ENCODE results near the gene HPCAL1. TPM values are rescaled to one million over a fixed set of nuclear protein-coding genes. Genes with fewer than 3 reads are reported as not detected.

HPCAL1 gene
- total RNA-seq, 1 donor from 2014 or later = 401 TPM

- no peak overlapping the region for H3K27ac ChIP-seq
- no peak overlapping the region for H3K4me3 ChIP-seq
- DNase-seq (ENCODE audit: low spot score in 2 of 2) = no peak
- H3K4me1 ChIP-seq = peaks cover 0 to 3% of the 10 kb centered on the region in 2 donors
- no peak for TF ChIP-seq CTCF (IDR thresholded peaks at IDR 0.05)
- H3K9me3 ChIP-seq = no peaks in the 10 kb centered on the region
- H3K36me3 ChIP-seq = no peaks in the 10 kb centered on the region
- intact Hi-C loops (cut with DNase I) = no loop called here
- H3K27me3 ChIP-seq = no peaks in the 10 kb centered on the region
Measured at GRCh38 chr2:10388954-10389560, 86.4 kb downstream of the HPCAL1 start.

- Histone ChIP-seq H3K9me3 (no peaks in the 10 kb centered on the region), H3K27ac (no peak overlapping the region), H3K4me3 (no peak overlapping the region), H3K36me3 (no peaks in the 10 kb centered on the region), H3K4me1 (peaks cover 0 to 3% of the 10 kb centered on the region in 2 donors), H3K27me3 (no peaks in the 10 kb centered on the region)
- no peak for TF ChIP-seq CTCF (IDR thresholded peaks at IDR 0.05)
- no peak for DNase-seq (ENCODE audit: low spot score in 2 of 2)
- intact Hi-C loops (cut with DNase I) = no loop called here
Measured at GRCh38 chr2:10389573-10389972, 86.9 kb downstream of the HPCAL1 start.

- Histone ChIP-seq H3K27me3 (no peaks in the 10 kb centered on the region), H3K9me3 (no peaks in the 10 kb centered on the region), H3K4me1 (peaks cover 0 to 3% of the 10 kb centered on the region in 2 donors), H3K27ac (no peak overlapping the region), H3K4me3 (no peak overlapping the region), H3K36me3 (no peaks in the 10 kb centered on the region)
- no peak for TF ChIP-seq CTCF (IDR thresholded peaks at IDR 0.05)
- intact Hi-C loops (cut with DNase I) = no loop called here
- no peak for DNase-seq (ENCODE audit: low spot score in 2 of 2)
Measured at GRCh38 chr2:10390369-10390801, 87.7 kb downstream of the HPCAL1 start.

GRCh38 chr2:10392100-10392499 is 89.4 kb downstream of the HPCAL1 start:
- Histone ChIP-seq H3K4me1 (peaks cover 0 to 3% of the 10 kb centered on the region in 2 donors), H3K27me3 (no peaks in the 10 kb centered on the region), H3K36me3 (no peaks in the 10 kb centered on the region), H3K9me3 (no peaks in the 10 kb centered on the region), H3K27ac (no peak overlapping the region), H3K4me3 (no peak overlapping the region)
- intact Hi-C loops (cut with DNase I) = no loop called here
- DNase-seq (ENCODE audit: low spot score in 2 of 2) = no peak
- TF ChIP-seq CTCF (IDR thresholded peaks at IDR 0.05) = no peak

- no peak for TF ChIP-seq CTCF (IDR thresholded peaks at IDR 0.05)
- no peaks in the 10 kb centered on the region for H3K36me3 ChIP-seq
- H3K4me1 ChIP-seq = peaks cover 0 to 3% of the 10 kb centered on the region in 2 donors
- no peak for DNase-seq (ENCODE audit: low spot score in 2 of 2)
- intact Hi-C loops (cut with DNase I) = no loop called here
- H3K27ac ChIP-seq = no peak overlapping the region
- no peak overlapping the region for H3K4me3 ChIP-seq
- no peaks in the 10 kb centered on the region for H3K9me3 ChIP-seq
- H3K27me3 ChIP-seq = no peaks in the 10 kb centered on the region
Measured at GRCh38 chr2:10392548-10392947, 89.8 kb downstream of the HPCAL1 start.
